NCI-H1105 treated with DMSO at 0.1 percent for 48 hours (cell line): ENCODE measurements around the gene MIAT.

Experiments
- DNase-seq: peaks from one replicate; lab custom pipeline; 2025; lab: John Stamatoyannopoulos, UW

MIAT gene

DNA sequence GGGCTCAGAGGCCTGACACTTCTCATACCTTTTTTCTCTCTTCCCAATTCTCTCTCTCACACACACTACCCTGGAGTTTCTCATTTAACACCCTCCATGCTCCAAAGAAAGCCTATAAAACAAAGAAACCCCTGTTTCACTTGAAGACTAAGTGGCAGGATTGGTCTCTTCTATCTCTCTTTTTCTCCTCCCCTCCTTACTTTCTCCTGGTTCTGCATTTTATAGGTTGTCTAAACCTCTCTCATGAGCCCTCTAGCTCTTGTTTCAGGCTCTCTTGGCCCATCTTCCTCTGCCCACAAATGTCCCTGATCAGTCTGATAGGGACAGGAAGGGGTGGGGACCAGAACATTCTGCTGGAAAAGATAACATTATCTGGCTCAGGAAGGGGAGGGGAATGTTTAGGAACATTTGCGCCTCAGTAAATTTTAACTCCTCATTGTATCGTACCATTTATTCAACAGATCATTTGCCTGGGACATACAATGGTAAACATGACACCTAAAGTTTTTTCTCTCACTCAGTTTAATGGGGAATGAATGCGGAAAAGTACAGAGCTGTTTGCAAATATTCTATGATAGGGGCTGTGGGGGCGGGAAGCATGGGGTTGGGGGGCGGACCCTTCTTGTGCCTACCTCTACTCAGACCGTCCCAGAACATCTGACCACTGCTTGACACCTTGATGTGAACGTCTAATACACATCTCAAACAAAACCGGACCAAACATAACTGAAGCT lies 24.8 kb upstream of the MIAT start:
- no peak for DNase-seq

DNA sequence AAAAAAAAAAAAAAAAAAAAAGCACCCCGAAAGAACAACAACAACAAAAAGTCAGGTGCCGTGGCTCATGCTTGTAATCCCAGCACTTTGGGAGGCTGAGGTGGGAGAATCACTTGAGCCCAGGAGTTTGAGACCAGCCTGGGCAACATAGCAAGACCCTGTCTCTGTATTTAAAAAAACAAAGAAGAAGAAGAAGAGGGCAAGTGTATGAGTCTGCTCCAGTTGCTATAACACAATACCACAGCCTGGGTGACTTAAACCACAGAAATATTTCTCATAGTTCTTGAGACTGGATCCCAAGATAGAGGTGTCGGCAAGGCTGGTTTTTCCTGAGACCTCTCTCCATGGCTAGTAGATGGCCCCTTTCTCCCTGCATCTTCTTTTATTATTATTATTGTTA lies 23.2 kb upstream of the MIAT start:
- DNase-seq = no peak

DNA sequence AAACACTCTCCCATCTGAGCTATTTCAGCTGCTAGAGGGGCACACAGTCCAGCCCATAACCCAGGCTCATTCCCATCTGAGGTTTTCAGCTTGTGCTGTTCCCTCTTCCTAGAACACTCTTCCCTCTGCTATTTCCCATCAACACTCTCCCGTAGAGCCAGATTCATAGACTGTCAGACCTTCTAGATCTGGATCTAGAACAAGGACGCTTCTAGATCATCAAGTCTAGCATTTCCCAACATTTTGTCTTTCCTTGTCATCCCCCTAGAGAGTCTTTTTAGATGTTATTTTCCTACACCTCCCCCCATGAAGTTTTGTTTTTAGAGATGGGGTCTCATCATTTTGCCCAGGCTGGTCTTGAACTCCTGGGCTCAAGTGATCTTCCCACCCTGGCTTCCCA lies 22.3 kb upstream of the MIAT start:
- no peak for DNase-seq

DNA sequence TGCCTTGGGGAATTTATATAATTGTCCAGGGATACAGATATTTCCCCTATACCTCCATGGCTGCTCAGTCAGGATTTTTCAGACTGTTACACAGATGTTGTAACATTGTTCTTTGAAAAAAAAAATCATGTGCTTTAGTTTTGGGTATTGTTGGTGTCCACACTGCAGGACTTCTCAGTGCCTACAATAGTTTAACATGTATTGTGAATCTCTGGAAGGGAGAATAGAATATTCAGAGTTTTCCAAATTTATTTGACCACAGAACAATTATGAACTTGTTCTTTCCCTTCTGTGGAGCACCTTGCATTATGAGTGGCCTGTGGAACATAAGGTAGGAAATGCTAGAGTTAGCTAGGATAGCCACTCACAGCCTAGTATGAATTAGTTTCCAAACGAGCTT lies 21.1 kb upstream of the MIAT start:
- DNase-seq = no peak

GRCh38 chr22:26642465-26643417 lies 14.6 kb upstream of the MIAT start:
- DNase-seq = no peak

DNA sequence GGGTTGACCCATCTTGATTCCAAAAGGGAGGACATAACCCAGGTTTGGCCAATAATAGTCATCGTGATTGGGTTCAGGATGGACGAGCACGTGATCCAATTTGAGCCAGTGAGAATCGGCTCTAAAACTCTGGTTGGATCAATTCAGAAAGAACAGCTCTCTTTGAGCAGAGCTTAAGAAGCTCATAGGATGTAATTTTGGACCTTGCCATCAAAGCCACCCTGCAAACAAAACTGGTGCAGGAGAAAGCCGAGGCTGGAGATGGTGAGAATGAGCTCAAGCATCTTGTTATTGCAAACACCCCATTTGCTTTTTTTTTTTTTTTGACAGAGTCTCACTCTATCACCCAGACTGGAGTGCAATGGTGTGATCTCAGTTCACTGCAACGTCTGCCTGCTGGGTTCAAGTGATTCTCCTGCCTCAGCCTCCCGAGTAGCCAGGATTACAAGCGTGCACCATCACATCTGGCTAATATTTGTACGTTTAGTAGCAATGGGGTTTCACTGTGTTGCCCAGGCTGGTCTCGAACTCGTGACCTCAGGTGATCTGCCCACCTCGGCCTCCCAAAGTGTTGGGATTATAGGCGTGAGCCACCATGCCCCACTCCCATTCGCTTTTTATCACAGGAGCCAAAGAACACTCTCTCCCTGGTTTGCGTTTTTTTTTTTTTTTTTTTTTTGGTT lies 13.8 kb upstream of the MIAT start:
- DNase-seq = no peak

GRCh38 chr22:26646158-26646557 lies 11.2 kb upstream of the MIAT start:
- DNase-seq = peak; percentile 12

GRCh38 chr22:26648011-26648497 lies 9.3 kb upstream of the MIAT start:
- DNase-seq = peak; percentile 94

GRCh38 chr22:26648528-26649388 lies 8.6 kb upstream of the MIAT start:
- peak; percentile 39 for DNase-seq

DNA sequence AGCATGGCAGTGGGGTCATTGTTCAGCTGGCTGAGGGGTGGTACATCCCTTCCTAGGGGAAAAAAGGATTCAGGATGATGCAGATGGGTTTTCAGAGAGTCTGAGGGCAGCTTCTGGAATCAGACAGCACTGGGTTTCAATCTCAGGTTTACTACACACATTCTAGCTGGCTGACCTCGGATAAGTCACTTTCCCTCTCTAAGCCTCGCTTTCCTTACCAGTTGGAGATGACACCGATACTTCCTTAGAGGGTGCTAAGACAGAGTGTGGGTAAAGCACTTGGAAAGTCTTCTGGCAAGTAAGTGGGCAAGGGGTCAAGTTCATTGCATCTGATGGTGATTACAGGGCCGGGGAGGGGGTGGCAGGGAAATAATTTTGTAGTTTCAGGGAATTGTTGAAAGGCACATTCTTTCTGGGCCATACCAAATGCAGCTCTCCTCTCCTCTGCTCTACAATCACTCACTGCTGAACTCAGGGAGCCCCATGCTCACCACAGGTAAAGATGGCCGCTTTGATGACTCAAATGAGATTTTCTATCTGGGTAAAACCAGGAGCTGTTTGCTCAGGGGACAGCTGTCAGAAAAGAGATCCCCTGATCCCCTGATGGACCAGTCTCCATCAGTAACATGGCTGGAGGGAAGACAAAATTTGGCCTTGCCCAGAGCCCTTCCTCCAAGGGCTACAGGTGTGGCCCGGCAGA lies 6.5 kb upstream of the MIAT start:
- DNase-seq = no peak

GRCh38 chr22:26651815-26652214 lies 5.6 kb upstream of the MIAT start:
- no peak for DNase-seq

GRCh38 chr22:26658161-26658560 lies 773 bp downstream of the MIAT start:
- DNase-seq = no peak

GRCh38 chr22:26658671-26659478 lies 1.5 kb downstream of the MIAT start:
- peak; percentile 89 for DNase-seq

GRCh38 chr22:26660356-26660755 lies 3.0 kb downstream of the MIAT start:
- no peak for DNase-seq

- peak; percentile 24 for DNase-seq
Measured at GRCh38 chr22:26660961-26661578, 3.7 kb downstream of the MIAT start.

- DNase-seq = no peak
Measured at GRCh38 chr22:26662160-26662559, 4.8 kb downstream of the MIAT start.

DNA sequence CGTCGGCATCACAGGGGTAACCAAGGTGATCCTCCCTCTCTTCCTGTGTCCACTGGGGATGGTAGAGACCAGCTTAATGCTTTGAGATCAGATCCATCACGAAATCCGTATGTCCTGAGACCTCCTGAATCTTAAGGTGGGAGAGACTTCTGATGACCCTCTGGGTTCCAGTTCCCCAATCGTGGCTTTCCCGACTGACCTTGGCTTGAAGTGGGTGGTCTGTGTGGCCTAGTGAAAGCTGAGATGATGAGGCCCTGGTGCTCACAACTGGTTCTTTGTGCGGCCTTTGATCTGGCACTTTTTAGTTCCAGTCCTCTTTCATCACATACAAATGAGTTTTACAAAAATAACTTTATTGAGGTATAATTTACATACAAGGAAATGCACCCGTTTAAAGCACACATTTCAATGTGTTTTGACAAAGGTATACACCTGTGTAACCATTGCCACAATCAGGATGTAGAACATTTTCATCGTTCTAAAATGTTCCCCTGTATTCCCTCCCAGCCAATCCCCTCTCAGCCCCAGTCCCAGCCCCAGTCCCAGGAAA lies 6.1 kb downstream of the MIAT start:
- DNase-seq = no peak

GRCh38 chr22:26665813-26666231 lies 8.4 kb downstream of the MIAT start:
- no peak for DNase-seq

DNA sequence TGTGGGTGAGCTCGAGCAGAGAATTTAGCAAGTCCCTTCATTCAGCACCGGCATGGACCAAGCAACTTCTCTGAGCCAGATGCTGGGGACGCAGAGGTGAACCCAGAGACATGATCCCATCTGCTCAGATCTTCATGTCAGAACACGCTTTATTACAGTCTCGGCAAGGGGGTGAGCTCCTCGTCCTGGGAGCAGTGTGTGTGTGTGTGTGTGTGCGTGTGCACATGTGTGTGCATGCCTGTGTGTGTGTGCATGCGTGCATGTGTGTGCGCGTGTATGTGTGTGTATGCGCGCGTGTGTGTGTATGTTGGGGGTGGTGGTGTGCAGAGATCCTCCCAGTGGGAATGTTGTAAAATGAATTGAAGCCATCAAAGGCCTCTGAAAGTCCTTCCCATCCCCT lies 9.8 kb downstream of the MIAT start:
- DNase-seq = no peak
